HL-60 (cell line): ENCODE measurements around the gene CHMP6.
"Not testable (repeated sequence)": the region's sequence is repeated elsewhere in the genome, so short reads cannot be mapped to it uniquely, and the experiment has no call there.

Source experiments
- DNase-seq, 2 experiments: peaks; one replicate each; pipeline ENCODE4 v3.0.0-alpha.2; 2010 to 2020; ENCODE audit warnings: low read depth in 1 of 2, low spot score in 1 of 2
- H3K27ac ChIP-seq: fragments of 250-450 bp; sonication (Bioruptor Pico); replicated peaks from 2 replicates; pipeline ENCODE4 v1.5.1; 2020; ENCODE audit warnings: mild to moderate bottlenecking, moderate library complexity
- H3K27me3 ChIP-seq: fragments of 250-450 bp; sonication (Bioruptor Pico); 2 replicates; pipeline ENCODE4 v1.5.1; 2021; ENCODE audit warnings: mild to moderate bottlenecking, moderate library complexity; ENCODE audit not compliant: insufficient read depth, poor library complexity, severe bottlenecking
- H3K4me3 ChIP-seq: replicated peaks from 2 replicates; pipeline ENCODE4 v1.5.1; 2011; ENCODE audit warnings: mild to moderate bottlenecking, control low read depth, low read length; ENCODE audit not compliant: insufficient read depth
- GABPA ChIP-seq: IDR thresholded peaks from 2 replicates; pipeline ENCODE4 v1.6.1; 2012; ENCODE audit warnings: low read depth
- POLR2AphosphoS5 ChIP-seq: IDR thresholded peaks from 2 replicates; pipeline ENCODE4 v1.6.1; 2012; ENCODE audit warnings: low read depth
- SPI1 ChIP-seq: IDR thresholded peaks from 2 replicates; pipeline ENCODE4 v1.6.1; 2012; ENCODE audit warnings: low read depth, mild to moderate bottlenecking, borderline replicate concordance
- TF ChIP-seq, protein P1 (sequence below): IDR thresholded peaks from one replicate; pipeline ENCODE4 v1.5.1; 2011; ENCODE audit warnings: low read length, control low read depth, inconsistent platforms; ENCODE audit not compliant: insufficient read depth
- TF ChIP-seq, protein P2 (sequence below): IDR thresholded peaks from 2 replicates; pipeline ENCODE4 v1.6.1; 2012; ENCODE audit warnings: low read depth; ENCODE audit not compliant: insufficient replicate concordance

CHMP6 gene

DNA sequence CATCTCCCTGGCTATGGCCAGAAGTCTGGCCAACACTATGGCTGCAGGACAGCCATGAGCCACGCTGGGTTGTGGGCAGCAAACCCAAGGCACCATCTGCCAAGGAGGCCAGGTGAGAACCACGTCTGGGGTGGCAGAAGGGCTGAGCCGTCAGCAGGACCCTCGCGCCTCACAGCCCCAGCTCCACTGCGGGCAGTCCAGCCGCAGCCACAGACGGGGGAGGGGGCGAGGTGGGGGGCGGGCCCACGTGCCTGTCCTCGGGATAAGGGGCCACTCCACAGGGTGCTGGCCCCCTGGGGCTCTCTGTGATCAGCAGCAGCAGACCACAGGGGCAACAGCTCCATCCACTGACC is 36.8 kb downstream of the CHMP6 start:
- no peak overlapping the region for H3K27ac ChIP-seq
- peaks cover 13% of the 10 kb centered on the region for H3K27me3 ChIP-seq
- no peak overlapping the region for H3K4me3 ChIP-seq
- DNase-seq: no peak
- no peak for TF ChIP-seq GABPA
- TF ChIP-seq, protein P1, sequence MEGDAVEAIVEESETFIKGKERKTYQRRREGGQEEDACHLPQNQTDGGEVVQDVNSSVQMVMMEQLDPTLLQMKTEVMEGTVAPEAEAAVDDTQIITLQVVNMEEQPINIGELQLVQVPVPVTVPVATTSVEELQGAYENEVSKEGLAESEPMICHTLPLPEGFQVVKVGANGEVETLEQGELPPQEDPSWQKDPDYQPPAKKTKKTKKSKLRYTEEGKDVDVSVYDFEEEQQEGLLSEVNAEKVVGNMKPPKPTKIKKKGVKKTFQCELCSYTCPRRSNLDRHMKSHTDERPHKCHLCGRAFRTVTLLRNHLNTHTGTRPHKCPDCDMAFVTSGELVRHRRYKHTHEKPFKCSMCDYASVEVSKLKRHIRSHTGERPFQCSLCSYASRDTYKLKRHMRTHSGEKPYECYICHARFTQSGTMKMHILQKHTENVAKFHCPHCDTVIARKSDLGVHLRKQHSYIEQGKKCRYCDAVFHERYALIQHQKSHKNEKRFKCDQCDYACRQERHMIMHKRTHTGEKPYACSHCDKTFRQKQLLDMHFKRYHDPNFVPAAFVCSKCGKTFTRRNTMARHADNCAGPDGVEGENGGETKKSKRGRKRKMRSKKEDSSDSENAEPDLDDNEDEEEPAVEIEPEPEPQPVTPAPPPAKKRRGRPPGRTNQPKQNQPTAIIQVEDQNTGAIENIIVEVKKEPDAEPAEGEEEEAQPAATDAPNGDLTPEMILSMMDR: no peak
- TF ChIP-seq SPI1: no peak
- TF ChIP-seq, protein P2, sequence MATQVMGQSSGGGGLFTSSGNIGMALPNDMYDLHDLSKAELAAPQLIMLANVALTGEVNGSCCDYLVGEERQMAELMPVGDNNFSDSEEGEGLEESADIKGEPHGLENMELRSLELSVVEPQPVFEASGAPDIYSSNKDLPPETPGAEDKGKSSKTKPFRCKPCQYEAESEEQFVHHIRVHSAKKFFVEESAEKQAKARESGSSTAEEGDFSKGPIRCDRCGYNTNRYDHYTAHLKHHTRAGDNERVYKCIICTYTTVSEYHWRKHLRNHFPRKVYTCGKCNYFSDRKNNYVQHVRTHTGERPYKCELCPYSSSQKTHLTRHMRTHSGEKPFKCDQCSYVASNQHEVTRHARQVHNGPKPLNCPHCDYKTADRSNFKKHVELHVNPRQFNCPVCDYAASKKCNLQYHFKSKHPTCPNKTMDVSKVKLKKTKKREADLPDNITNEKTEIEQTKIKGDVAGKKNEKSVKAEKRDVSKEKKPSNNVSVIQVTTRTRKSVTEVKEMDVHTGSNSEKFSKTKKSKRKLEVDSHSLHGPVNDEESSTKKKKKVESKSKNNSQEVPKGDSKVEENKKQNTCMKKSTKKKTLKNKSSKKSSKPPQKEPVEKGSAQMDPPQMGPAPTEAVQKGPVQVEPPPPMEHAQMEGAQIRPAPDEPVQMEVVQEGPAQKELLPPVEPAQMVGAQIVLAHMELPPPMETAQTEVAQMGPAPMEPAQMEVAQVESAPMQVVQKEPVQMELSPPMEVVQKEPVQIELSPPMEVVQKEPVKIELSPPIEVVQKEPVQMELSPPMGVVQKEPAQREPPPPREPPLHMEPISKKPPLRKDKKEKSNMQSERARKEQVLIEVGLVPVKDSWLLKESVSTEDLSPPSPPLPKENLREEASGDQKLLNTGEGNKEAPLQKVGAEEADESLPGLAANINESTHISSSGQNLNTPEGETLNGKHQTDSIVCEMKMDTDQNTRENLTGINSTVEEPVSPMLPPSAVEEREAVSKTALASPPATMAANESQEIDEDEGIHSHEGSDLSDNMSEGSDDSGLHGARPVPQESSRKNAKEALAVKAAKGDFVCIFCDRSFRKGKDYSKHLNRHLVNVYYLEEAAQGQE: no peak

DNA sequence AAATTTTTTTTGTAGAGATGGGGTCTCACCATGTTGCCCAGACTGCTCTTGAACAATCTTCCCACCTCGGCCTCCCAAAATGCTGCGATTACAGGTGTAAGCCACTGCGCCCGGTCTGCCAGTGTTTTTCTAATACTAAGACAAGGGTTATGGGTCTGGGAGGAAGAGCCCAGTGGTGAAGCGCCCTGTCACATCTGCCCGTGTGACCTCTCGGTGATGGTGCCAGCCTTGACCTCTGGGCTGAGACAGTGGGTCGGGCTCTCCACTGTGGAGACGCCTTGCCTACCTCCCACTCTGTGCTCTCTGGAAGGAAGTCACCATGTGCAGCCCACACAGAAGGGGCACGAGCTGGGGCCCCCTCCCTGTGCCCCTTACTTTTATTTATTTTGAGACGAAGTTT is 38.2 kb downstream of the CHMP6 start:
- Histone ChIP-seq H3K4me3 (no peak overlapping the region), H3K27me3 (peaks cover 13% of the 10 kb centered on the region), H3K27ac (no peak overlapping the region)
- no peak for DNase-seq
- TF ChIP-seq, protein P2: no peak
- TF ChIP-seq SPI1 (no peak), POLR2AphosphoS5 (no peak), GABPA (no peak)
- TF ChIP-seq, protein P1: no peak

DNA sequence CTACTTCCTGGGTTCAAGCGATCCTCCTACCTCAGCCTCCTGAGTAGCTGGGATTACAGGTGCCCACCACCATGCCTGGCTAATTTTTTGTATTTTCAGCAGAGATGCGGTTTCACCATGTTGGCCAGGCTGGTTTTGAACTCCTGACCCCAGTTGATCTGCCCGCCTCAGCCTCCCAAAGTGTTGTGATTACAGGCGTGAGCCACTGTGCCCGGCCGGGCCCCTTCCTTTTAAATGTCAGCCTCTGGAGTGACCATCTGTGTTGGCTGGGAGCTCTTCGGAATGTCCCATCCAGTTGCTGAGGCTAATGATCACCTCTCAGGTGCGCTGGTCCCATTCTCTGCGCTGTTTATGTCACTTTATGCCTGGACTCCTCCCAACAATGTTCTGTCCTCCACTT is 38.7 kb downstream of the CHMP6 start:
- DNase-seq, H3K27ac ChIP-seq, H3K4me3 ChIP-seq: not testable (repeated sequence)
- H3K27me3 ChIP-seq: peaks cover 11% of the 10 kb centered on the region

DNA sequence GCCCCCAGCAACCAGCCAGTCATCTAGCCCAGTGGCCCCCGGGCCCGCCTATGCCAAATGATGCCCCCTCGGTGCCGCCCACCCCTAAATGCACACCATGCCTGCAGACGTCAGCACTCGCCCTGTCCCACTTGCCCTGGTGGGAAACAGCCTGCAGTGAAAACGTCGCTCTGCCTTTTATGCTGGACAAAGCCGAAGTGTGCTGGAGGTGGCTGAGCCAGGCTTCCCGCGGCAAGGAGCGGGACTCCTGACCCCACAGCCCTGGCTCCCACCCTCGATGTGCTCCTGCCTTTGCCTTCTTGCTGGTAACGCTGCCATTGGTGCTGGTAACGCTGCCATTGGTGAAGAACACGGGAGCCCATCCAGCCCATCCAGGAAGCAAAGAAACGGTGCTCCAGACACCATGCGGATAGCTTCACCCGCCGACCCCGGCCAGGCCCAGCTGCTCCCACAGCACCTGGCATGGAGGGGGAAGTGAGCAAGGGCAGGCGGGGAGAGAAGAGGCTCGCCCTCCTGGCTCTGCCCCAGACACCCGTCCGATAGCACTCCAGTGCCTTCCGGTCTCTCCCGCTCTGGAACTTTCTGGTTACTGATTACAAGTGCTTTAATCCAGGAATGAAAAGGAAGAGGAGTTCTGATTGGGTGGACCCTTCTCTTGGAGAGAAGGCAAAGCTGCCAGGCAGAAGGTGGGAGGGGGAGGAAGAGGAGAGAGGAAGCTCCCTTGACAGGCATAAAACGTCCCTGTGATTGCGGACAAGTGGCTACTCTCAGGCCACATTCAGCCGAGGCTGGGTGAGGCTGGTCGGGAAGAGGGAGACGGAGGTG is 39.3 kb downstream of the CHMP6 start:
- Histone ChIP-seq H3K27me3 (peaks cover 11% of the 10 kb centered on the region), H3K27ac (no peak overlapping the region), H3K4me3 (no peak overlapping the region)
- TF ChIP-seq POLR2AphosphoS5 (no peak), SPI1 (peak; percentile 40; the same call in 1 of the 2 replicates)
- TF ChIP-seq, protein P2: no peak
- peak in 1 of 2 experiments; percentile 33 for DNase-seq
